ENCODE measurements around the gene CDH6. TPM values are rescaled to one million over a fixed set of nuclear protein-coding genes. Genes with fewer than 3 reads are reported as not detected.

CDH6 gene
- total RNA-seq, 1 experiment from 2014 or later, result 2.3 TPM

- DNase-seq, result no peak
- BruUV-seq (replicated peaks), result no TSS peak
- H3K4me1 Mint-ChIP-seq (ENCODE audit: low read depth, unreplicated experiment), result no peaks in the 10 kb centered on the region
- H3K9me3 Mint-ChIP-seq (ENCODE audit: low read depth, unreplicated experiment), result no peaks in the 10 kb centered on the region
- CTCF ChIA-PET, result no interaction called here
- intact Hi-C loops (cut with micrococcal nuclease; ENCODE audit: unreplicated experiment), result no loop called here
- no peak overlapping the region for H3K4me3 Mint-ChIP-seq (ENCODE audit: low read depth, unreplicated experiment)
- no peaks in the 10 kb centered on the region for H3K27me3 Mint-ChIP-seq (ENCODE audit: unreplicated experiment)
- no peaks in the 10 kb centered on the region for H3K36me3 Mint-ChIP-seq (ENCODE audit: insufficient read depth, unreplicated experiment)
- no peak for TF ChIP-seq CTCF (IDR thresholded peaks at IDR 0.05; ENCODE audit: unreplicated experiment)
- no peak overlapping the region for H3K27ac Mint-ChIP-seq (ENCODE audit: unreplicated experiment)
Observed at GRCh38 chr5:31208043-31208442, 14.6 kb downstream of the CDH6 start.

- intact Hi-C loops (cut with micrococcal nuclease; ENCODE audit: unreplicated experiment), result no loop called here
- no peaks in the 10 kb centered on the region for H3K9me3 Mint-ChIP-seq (ENCODE audit: low read depth, unreplicated experiment)
- no peaks in the 10 kb centered on the region for H3K36me3 Mint-ChIP-seq (ENCODE audit: insufficient read depth, unreplicated experiment)
- TF ChIP-seq CTCF (IDR thresholded peaks at IDR 0.05; ENCODE audit: unreplicated experiment), result no peak
- H3K27me3 Mint-ChIP-seq (ENCODE audit: unreplicated experiment), result no peaks in the 10 kb centered on the region
- no peak overlapping the region for H3K4me3 Mint-ChIP-seq (ENCODE audit: low read depth, unreplicated experiment)
- BruUV-seq (replicated peaks), result no TSS peak
- no peak overlapping the region for H3K27ac Mint-ChIP-seq (ENCODE audit: unreplicated experiment)
- DNase-seq, result no peak
- CTCF ChIA-PET, result no interaction called here
- no peaks in the 10 kb centered on the region for H3K4me1 Mint-ChIP-seq (ENCODE audit: low read depth, unreplicated experiment)
Observed at GRCh38 chr5:31209334-31209733, 15.8 kb downstream of the CDH6 start.

- TF ChIP-seq CTCF (IDR thresholded peaks at IDR 0.05; ENCODE audit: unreplicated experiment), result no peak
- H3K36me3 Mint-ChIP-seq (ENCODE audit: insufficient read depth, unreplicated experiment), result no peaks in the 10 kb centered on the region
Observed at GRCh38 chr5:31211098-31211497, 17.6 kb downstream of the CDH6 start.

GRCh38 chr5:31213257-31213656, 19.8 kb downstream of the CDH6 start:
- intact Hi-C loops (cut with micrococcal nuclease; ENCODE audit: unreplicated experiment), result no loop called here
- no TSS peak for BruUV-seq (replicated peaks)
- Mint-ChIP-seq H3K27me3 (ENCODE audit: unreplicated experiment) (no peaks in the 10 kb centered on the region), H3K4me1 (ENCODE audit: low read depth, unreplicated experiment) (no peaks in the 10 kb centered on the region), H3K9me3 (ENCODE audit: low read depth, unreplicated experiment) (no peaks in the 10 kb centered on the region), H3K4me3 (ENCODE audit: low read depth, unreplicated experiment) (no peak overlapping the region), H3K27ac (ENCODE audit: unreplicated experiment) (no peak overlapping the region), H3K36me3 (ENCODE audit: insufficient read depth, unreplicated experiment) (no peaks in the 10 kb centered on the region)
- no peak for TF ChIP-seq CTCF (IDR thresholded peaks at IDR 0.05; ENCODE audit: unreplicated experiment)
- CTCF ChIA-PET, result no interaction called here
- DNase-seq, result no peak

More at GRCh38 chr5:31211098-31211497, 17.6 kb downstream of the CDH6 start:
- no peaks in the 10 kb centered on the region for H3K4me1 Mint-ChIP-seq (ENCODE audit: low read depth, unreplicated experiment)
- CTCF ChIA-PET, result no interaction called here
- no peaks in the 10 kb centered on the region for H3K27me3 Mint-ChIP-seq (ENCODE audit: unreplicated experiment)
- H3K9me3 Mint-ChIP-seq (ENCODE audit: low read depth, unreplicated experiment), result no peaks in the 10 kb centered on the region
- intact Hi-C loops (cut with micrococcal nuclease; ENCODE audit: unreplicated experiment), result no loop called here
- H3K4me3 Mint-ChIP-seq (ENCODE audit: low read depth, unreplicated experiment), result no peak overlapping the region
- BruUV-seq (replicated peaks), result no TSS peak
- no peak for DNase-seq
- no peak overlapping the region for H3K27ac Mint-ChIP-seq (ENCODE audit: unreplicated experiment)
